ENCODE data around the gene GMCL2. TPM values are rescaled to one million over a fixed set of nuclear protein-coding genes. Genes with fewer than 3 reads are reported as not detected.

The GMCL2 gene
- total and polyA plus RNA-seq, 2 donors = 0.16 TPM; not detected in 1

GRCh38 chr5:178196281-178196812, 9.2 kb upstream of the GMCL2 start:
- no peaks in the 10 kb centered on the region for H3K36me3 ChIP-seq (ENCODE audit: insufficient read depth)
- H3K27ac ChIP-seq (ENCODE audit: low read depth) = no peak overlapping the region
- DNase-seq (ENCODE audit: extremely low spot score) = no peak
- 67% methylated on average over 7 of the region's 7 CpGs for WGBS
- no peak overlapping the region for H3K4me3 ChIP-seq (ENCODE audit: low read depth, low read length)
- no peaks in the 10 kb centered on the region for H3K4me1 ChIP-seq (ENCODE audit: insufficient read depth)

- WGBS = 24% methylated on average over 7 of the region's 7 CpGs
- DNase-seq (ENCODE audit: extremely low spot score) = no peak
- Histone ChIP-seq H3K27ac (ENCODE audit: low read depth) (no peak overlapping the region), H3K4me1 (ENCODE audit: insufficient read depth) (no peaks in the 10 kb centered on the region), H3K4me3 (ENCODE audit: low read depth, low read length) (no peak overlapping the region), H3K36me3 (ENCODE audit: insufficient read depth) (no peaks in the 10 kb centered on the region)
Measured at GRCh38 chr5:178194026-178194425, 6.9 kb upstream of the GMCL2 start.

- H3K4me3 ChIP-seq (ENCODE audit: low read depth, low read length) = no peak overlapping the region
- 59% methylated on average over 8 of the region's 8 CpGs for WGBS
- H3K36me3 ChIP-seq (ENCODE audit: insufficient read depth) = no peaks in the 10 kb centered on the region
- no peaks in the 10 kb centered on the region for H3K4me1 ChIP-seq (ENCODE audit: insufficient read depth)
- no peak for DNase-seq (ENCODE audit: extremely low spot score)
- H3K27ac ChIP-seq (ENCODE audit: low read depth) = no peak overlapping the region
Measured at GRCh38 chr5:178193251-178193809, 6.2 kb upstream of the GMCL2 start.

GRCh38 chr5:178192787-178193186, 5.6 kb upstream of the GMCL2 start:
- WGBS = 89% methylated on average over 7 of the region's 7 CpGs
- no peak overlapping the region for H3K4me3 ChIP-seq (ENCODE audit: low read depth, low read length)
- no peak overlapping the region for H3K27ac ChIP-seq (ENCODE audit: low read depth)
- H3K36me3 ChIP-seq (ENCODE audit: insufficient read depth) = no peaks in the 10 kb centered on the region
- DNase-seq (ENCODE audit: extremely low spot score) = no peak
- no peaks in the 10 kb centered on the region for H3K4me1 ChIP-seq (ENCODE audit: insufficient read depth)

- WGBS = 61% methylated on average over 2 of the region's 2 CpGs
- Histone ChIP-seq H3K4me1 (ENCODE audit: insufficient read depth) (no peaks in the 10 kb centered on the region), H3K27ac (ENCODE audit: low read depth) (no peak overlapping the region)
Measured at GRCh38 chr5:178192244-178192643, 5.1 kb upstream of the GMCL2 start.

GRCh38 chr5:178191661-178192060, 4.5 kb upstream of the GMCL2 start:
- Histone ChIP-seq H3K4me1 (ENCODE audit: insufficient read depth) (no peaks in the 10 kb centered on the region), H3K4me3 (ENCODE audit: low read depth, low read length) (no peak overlapping the region), H3K27ac (ENCODE audit: low read depth) (no peak overlapping the region), H3K36me3 (ENCODE audit: insufficient read depth) (no peaks in the 10 kb centered on the region)
- WGBS = 90% methylated on average over 4 of the region's 4 CpGs
- no peak for DNase-seq (ENCODE audit: extremely low spot score)

More at GRCh38 chr5:178192244-178192643, 5.1 kb upstream of the GMCL2 start:
- Histone ChIP-seq H3K36me3 (ENCODE audit: insufficient read depth) (no peaks in the 10 kb centered on the region), H3K4me3 (ENCODE audit: low read depth, low read length) (no peak overlapping the region)
- DNase-seq (ENCODE audit: extremely low spot score) = no peak

GRCh38 chr5:178189433-178189832, 2.3 kb upstream of the GMCL2 start:
- Histone ChIP-seq H3K36me3 (ENCODE audit: insufficient read depth) (no peaks in the 10 kb centered on the region), H3K4me1 (ENCODE audit: insufficient read depth) (no peaks in the 10 kb centered on the region), H3K4me3 (ENCODE audit: low read depth, low read length) (no peak overlapping the region), H3K27ac (ENCODE audit: low read depth) (no peak overlapping the region)
- WGBS = 62% methylated on average over 2 of the region's 2 CpGs
- no peak for DNase-seq (ENCODE audit: extremely low spot score)

- Histone ChIP-seq H3K4me1 (ENCODE audit: insufficient read depth) (no peaks in the 10 kb centered on the region), H3K36me3 (ENCODE audit: insufficient read depth) (no peaks in the 10 kb centered on the region), H3K4me3 (ENCODE audit: low read depth, low read length) (no peak overlapping the region), H3K27ac (ENCODE audit: low read depth) (no peak overlapping the region)
- WGBS = 24% methylated on average over 6 of the region's 6 CpGs
- no peak for DNase-seq (ENCODE audit: extremely low spot score)
Measured at GRCh38 chr5:178186427-178186826, 744 bp downstream of the GMCL2 start.

- H3K36me3 ChIP-seq (ENCODE audit: insufficient read depth) = no peaks in the 10 kb centered on the region
- H3K4me1 ChIP-seq (ENCODE audit: insufficient read depth) = no peaks in the 10 kb centered on the region
- H3K27ac ChIP-seq (ENCODE audit: low read depth) = no peak overlapping the region
- no peak for DNase-seq (ENCODE audit: extremely low spot score)
- 27% methylated on average over 4 of the region's 4 CpGs for WGBS
- H3K4me3 ChIP-seq (ENCODE audit: low read depth, low read length) = no peak overlapping the region
Measured at GRCh38 chr5:178182158-178182876, 4.9 kb downstream of the GMCL2 start.

GRCh38 chr5:178180141-178180863, 6.9 kb downstream of the GMCL2 start:
- H3K27ac ChIP-seq (ENCODE audit: low read depth) = no peak overlapping the region
- no peak for DNase-seq (ENCODE audit: extremely low spot score)
- no peak overlapping the region for H3K4me3 ChIP-seq (ENCODE audit: low read depth, low read length)
- no peaks in the 10 kb centered on the region for H3K4me1 ChIP-seq (ENCODE audit: insufficient read depth)
- 33% methylated on average over 9 of the region's 9 CpGs for WGBS
- H3K36me3 ChIP-seq (ENCODE audit: insufficient read depth) = no peaks in the 10 kb centered on the region

- Histone ChIP-seq H3K4me1 (ENCODE audit: insufficient read depth) (no peaks in the 10 kb centered on the region), H3K27ac (ENCODE audit: low read depth) (no peak overlapping the region), H3K36me3 (ENCODE audit: insufficient read depth) (no peaks in the 10 kb centered on the region), H3K4me3 (ENCODE audit: low read depth, low read length) (no peak overlapping the region)
- WGBS = 81% methylated on average over 8 of the region's 8 CpGs
- no peak for DNase-seq (ENCODE audit: extremely low spot score)
Measured at GRCh38 chr5:178177569-178177968, 9.6 kb downstream of the GMCL2 start.

GRCh38 chr5:178176791-178177190, 10.4 kb downstream of the GMCL2 start:
- H3K36me3 ChIP-seq (ENCODE audit: insufficient read depth) = no peaks in the 10 kb centered on the region
- 59% methylated on average over 6 of the region's 6 CpGs for WGBS
- H3K4me1 ChIP-seq (ENCODE audit: insufficient read depth) = no peaks in the 10 kb centered on the region
- no peak overlapping the region for H3K4me3 ChIP-seq (ENCODE audit: low read depth, low read length)
- no peak overlapping the region for H3K27ac ChIP-seq (ENCODE audit: low read depth)
- DNase-seq (ENCODE audit: extremely low spot score) = no peak

GRCh38 chr5:178174456-178174855, 12.7 kb downstream of the GMCL2 start:
- Histone ChIP-seq H3K4me3 (ENCODE audit: low read depth, low read length) (no peak overlapping the region), H3K4me1 (ENCODE audit: insufficient read depth) (no peaks in the 10 kb centered on the region), H3K36me3 (ENCODE audit: insufficient read depth) (no peaks in the 10 kb centered on the region), H3K27ac (ENCODE audit: low read depth) (no peak overlapping the region)
- 84% methylated on average over 3 of the region's 3 CpGs for WGBS
- no peak for DNase-seq (ENCODE audit: extremely low spot score)

- H3K36me3 ChIP-seq (ENCODE audit: insufficient read depth) = no peaks in the 10 kb centered on the region
- no peak overlapping the region for H3K4me3 ChIP-seq (ENCODE audit: low read depth, low read length)
- H3K27ac ChIP-seq (ENCODE audit: low read depth) = no peak overlapping the region
- WGBS = 92% methylated on average over 2 of the region's 2 CpGs
- no peak for DNase-seq (ENCODE audit: extremely low spot score)
- no peaks in the 10 kb centered on the region for H3K4me1 ChIP-seq (ENCODE audit: insufficient read depth)
Measured at GRCh38 chr5:178170455-178170854, 16.7 kb downstream of the GMCL2 start.

Data from urinary bladder (tissue), 4 donors.